VCaP (cell line): ENCODE results near the gene BICDL1.

Experiments
- H3K27ac ChIP-seq: fragments of 450-650 bp; 2 replicates; pipeline ENCODE4 v1.5.1; 2017
- TF ChIP-seq, protein P1 (sequence below): fragments of 450-650 bp; conservative IDR thresholded peaks from 2 replicates; pipeline ENCODE4 v1.5.1; 2017; ENCODE audit warnings: mild to moderate bottlenecking, moderate library complexity

Gene BICDL1

DNA sequence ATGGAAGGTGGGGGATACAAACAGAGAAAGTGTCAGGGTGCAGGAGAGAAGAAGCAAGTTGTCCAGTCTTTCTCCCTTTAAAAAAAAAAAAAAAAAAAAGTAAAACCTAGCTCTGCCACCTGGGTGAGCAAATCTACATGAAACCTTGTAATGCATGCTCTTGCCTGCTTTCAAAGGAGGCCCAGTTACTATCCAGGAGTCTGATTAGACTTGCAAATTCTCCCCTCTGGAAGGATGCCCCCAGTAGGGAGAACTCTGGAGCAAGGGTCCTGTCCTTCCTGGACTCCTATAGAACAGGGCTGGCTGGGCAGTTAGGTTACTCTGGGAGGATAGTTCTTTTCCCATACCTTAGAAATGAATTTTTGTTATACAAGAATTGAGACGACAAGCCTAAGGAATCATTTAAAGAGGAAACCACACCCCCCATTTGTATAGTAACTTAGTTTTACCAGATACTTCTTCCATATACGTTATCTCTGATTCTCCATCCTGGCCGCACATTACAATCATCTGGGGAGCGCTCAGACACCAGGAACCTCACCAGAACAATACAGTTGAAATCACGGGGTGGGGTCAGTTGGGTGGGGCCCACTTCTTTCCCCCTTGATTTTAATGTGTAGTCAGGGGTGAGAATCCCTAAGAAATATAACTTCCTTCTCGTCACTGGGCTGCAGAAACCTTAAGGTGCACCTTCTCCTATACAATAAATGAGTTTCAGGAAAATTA lies 97.0 kb downstream of the BICDL1 start:
- TF ChIP-seq, protein P1, sequence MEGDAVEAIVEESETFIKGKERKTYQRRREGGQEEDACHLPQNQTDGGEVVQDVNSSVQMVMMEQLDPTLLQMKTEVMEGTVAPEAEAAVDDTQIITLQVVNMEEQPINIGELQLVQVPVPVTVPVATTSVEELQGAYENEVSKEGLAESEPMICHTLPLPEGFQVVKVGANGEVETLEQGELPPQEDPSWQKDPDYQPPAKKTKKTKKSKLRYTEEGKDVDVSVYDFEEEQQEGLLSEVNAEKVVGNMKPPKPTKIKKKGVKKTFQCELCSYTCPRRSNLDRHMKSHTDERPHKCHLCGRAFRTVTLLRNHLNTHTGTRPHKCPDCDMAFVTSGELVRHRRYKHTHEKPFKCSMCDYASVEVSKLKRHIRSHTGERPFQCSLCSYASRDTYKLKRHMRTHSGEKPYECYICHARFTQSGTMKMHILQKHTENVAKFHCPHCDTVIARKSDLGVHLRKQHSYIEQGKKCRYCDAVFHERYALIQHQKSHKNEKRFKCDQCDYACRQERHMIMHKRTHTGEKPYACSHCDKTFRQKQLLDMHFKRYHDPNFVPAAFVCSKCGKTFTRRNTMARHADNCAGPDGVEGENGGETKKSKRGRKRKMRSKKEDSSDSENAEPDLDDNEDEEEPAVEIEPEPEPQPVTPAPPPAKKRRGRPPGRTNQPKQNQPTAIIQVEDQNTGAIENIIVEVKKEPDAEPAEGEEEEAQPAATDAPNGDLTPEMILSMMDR: no peak
- H3K27ac ChIP-seq: peak overlapping the region; percentile 88

DNA sequence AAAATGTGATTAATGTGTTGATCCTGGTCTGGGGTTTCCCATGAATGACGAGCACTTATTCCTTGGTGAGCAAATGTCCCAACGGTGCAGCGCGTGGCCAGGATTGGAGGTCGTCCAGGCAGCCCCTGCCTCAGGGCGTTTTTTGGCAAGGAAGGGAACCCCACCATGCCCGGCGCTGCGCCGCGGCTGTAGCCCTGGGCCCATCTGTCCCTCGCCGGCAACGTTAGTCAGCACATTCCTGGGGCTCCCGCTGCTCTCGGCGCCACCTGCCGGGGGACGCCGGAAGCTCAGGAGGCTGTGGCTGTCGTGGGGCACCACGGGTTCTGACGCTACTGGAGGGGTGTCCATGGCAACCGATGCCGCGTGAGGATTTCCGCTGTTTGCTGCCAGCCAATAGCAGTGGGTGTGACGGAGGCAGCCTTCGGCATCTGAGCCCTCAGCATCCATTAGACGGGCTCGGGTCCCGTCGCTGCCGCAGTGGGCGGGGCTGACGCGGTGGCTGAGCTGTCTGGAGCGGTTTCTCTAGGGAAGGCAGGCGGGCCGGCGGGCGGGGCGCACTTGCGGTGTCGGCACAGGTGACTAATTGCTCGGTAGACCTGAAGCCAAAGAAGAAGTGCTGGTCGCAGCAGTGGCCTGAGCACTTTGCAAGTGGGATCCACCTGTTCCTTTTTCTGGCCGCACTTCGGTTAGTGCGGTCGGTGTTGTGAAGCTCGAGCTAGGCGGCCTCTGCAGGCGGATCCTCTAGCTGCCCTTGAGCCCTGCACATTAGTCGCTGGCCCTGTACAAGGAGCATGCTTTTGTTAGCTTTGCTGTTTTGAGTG lies 98.0 kb downstream of the BICDL1 start:
- H3K27ac ChIP-seq: peak overlapping the region; percentile 88

DNA sequence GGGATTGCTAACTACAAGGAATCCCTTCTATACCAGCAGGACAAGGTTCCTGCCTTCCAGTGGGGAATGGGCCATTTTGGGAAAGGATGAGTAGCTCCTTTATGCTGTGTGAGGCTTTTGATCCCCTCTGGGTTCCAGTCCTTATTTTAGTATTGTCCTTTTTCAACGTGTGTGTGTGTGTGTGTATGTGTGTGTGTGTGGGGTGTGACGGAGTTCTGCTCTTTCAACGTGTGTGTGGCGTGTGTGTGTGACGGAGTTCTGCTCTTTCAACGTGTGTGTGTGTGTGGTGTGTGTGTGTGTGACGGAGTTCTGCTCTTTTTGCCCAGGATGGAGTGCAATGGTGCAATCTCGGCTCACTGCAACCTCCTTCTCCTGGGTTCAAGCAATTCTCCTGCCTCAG lies 100.1 kb downstream of the BICDL1 start:
- peak overlapping the region; percentile 88; the same call in 1 of the 2 replicates for H3K27ac ChIP-seq
- TF ChIP-seq, protein P1: no peak

More for the DNA sequence above, 98.0 kb downstream of the BICDL1 start:
- TF ChIP-seq, protein P1: peak; percentile 99

DNA sequence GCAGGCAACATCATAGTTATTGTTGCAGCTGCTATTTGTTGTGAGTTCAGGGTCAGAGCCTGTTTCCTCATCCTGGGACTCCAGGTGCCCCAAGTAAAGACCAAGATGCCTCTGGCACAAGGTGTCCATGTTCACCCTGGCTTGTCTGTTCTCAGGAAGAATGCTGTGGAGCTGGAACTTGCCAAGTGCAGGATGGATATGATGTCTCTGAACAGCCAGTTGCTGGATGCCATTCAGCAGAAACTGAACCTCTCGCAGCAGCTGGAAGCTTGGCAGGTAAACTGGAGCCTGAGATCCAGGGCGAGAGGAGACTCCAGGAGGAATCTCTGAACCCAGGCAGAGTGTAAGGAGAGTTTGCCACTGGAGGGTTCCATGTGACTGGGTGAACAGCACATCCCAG lies 100.8 kb downstream of the BICDL1 start:
- H3K27ac ChIP-seq: no peak overlapping the region
- TF ChIP-seq, protein P1: no peak

DNA sequence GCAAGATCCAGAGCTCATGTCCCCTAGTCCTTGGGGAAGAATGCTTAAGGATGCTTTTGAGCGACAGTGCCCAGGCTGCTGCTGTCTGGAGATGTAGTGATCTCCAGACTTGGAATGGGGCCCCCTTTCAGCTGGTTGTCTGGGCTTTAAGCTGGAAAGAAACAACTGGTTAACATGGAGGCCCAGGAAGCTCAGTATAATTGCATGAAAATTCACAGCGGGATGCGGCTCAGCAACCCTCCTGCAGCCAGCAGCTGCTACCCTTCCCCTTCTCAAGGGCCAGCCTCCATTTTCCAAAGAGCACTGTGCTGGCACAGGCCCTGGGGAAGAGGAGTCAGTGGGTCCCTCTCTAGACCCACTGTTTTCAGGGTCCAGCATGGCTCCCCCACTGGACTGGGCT lies 101.2 kb downstream of the BICDL1 start:
- no peak overlapping the region for H3K27ac ChIP-seq
- TF ChIP-seq, protein P1: no peak

DNA sequence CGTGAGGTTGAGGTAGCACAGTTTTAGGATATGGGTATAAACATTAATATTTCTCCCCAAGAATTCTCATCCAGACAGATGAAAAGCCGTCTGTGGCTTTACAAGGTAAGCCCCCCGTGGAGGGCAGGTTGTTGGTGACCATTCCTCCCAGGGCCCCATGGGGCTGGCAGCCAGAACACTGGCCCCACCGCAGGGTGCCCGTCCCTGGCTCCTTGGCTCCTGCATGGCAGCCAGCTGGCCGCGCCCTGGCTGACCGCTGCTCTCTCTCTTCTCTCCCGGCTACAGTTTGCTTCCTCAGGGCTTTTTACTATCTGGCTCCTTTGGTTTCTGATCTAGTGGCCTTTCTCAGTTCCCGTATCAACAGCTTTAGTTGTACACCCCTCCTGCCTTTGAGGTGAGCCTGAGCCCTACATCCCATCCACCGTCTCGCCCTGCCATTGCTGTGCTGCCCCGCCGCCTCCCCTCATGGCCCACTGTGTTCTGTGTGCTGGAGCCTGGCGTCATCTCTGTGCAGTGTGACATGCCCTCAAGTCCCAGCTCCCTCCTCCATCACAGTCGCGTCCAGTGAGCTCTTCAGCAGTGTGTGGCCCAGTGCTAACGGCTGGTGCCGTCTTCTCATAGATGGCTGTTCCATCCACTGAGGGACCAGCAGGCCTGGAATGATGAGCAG lies 101.7 kb downstream of the BICDL1 start:
- H3K27ac ChIP-seq: no peak overlapping the region
- TF ChIP-seq, protein P1: no peak
